Loucy (cell line): Measurements from ENCODE around the gene CDH4.

ENCODE experiments used
- H2AFZ ChIP-seq: fragments of 200-600 bp; sonication (generic); 2 replicates; pipeline ENCODE4 v1.6.0; 2016; ENCODE audit warnings: antibody characterized with exemption, mild to moderate bottlenecking, low read length, moderate library complexity
- H3F3A ChIP-seq: fragments of 200-600 bp; 2 replicates; pipeline ENCODE4 v1.6.0; 2016; ENCODE audit warnings: antibody characterized with exemption, low read depth, mild to moderate bottlenecking
- H3K27me3 ChIP-seq: fragments of 200-600 bp; sonication (generic); 2 replicates; pipeline ENCODE4 v1.6.1; 2014; ENCODE audit warnings: low read length, mild to moderate bottlenecking; ENCODE audit not compliant: insufficient read depth, poor library complexity, severe bottlenecking
- H3K36me3 ChIP-seq: fragments of 200-600 bp; sonication (generic); 2 replicates; pipeline ENCODE4 v1.6.1; 2016; ENCODE audit warnings: low read length; ENCODE audit not compliant: insufficient read depth
- H3K4me1 ChIP-seq: fragments of 200-600 bp; sonication (generic); 2 replicates; pipeline ENCODE4 v1.5.1; 2014; ENCODE audit warnings: low read length, mild to moderate bottlenecking; ENCODE audit not compliant: insufficient read depth, poor library complexity, severe bottlenecking
- H3K4me2 ChIP-seq: fragments of 200-600 bp; sonication (generic); 2 replicates; pipeline ENCODE4 v1.6.0; 2014; ENCODE audit warnings: antibody characterized with exemption, low read length, low read depth, mild to moderate bottlenecking; ENCODE audit not compliant: poor library complexity, severe bottlenecking
- H3K4me3 ChIP-seq: fragments of 200-600 bp; sonication (generic); 2 replicates; pipeline ENCODE4 v1.5.1; 2014; ENCODE audit warnings: low read length, mild to moderate bottlenecking, mixed read lengths; ENCODE audit not compliant: poor library complexity, severe bottlenecking
- H3K79me2 ChIP-seq: fragments of 200-600 bp; sonication (generic); 2 replicates; pipeline ENCODE4 v1.6.1; 2014; ENCODE audit warnings: low read length; ENCODE audit not compliant: insufficient read depth
- H3K9ac ChIP-seq: fragments of 200-600 bp; sonication (generic); 2 replicates; pipeline ENCODE4 v1.6.0; 2014; ENCODE audit warnings: mild to moderate bottlenecking, low read depth, low read length, moderate library complexity; ENCODE audit not compliant: poor library complexity, severe bottlenecking
- H3K9me2 ChIP-seq: fragments of 200-600 bp; sonication (generic); replicated peaks from 2 replicates; pipeline ENCODE4 v1.6.1; 2016; ENCODE audit warnings: low read depth, low read length, mixed read lengths
- H3K9me3 ChIP-seq: fragments of 200-600 bp; sonication (generic); 2 replicates; pipeline ENCODE4 v1.6.1; 2014; ENCODE audit warnings: mild to moderate bottlenecking, antibody characterized with exemption, low read length, low read depth; ENCODE audit not compliant: insufficient read depth
- H4K20me1 ChIP-seq: fragments of 200-600 bp; sonication (generic); 2 replicates; pipeline ENCODE4 v1.6.0; 2014; ENCODE audit warnings: antibody characterized with exemption, low read length, mild to moderate bottlenecking; ENCODE audit not compliant: insufficient read depth, poor library complexity, severe bottlenecking
- CTCF ChIP-seq: fragments of 200-600 bp; sonication (generic); conservative IDR thresholded peaks from 2 replicates; pipeline ENCODE4 v1.5.1; 2014; ENCODE audit warnings: mild to moderate bottlenecking, antibody characterized with exemption, low read length
- EZH2phosphoT487 ChIP-seq: fragments of 200-600 bp; IDR thresholded peaks from 2 replicates; pipeline ENCODE4 v1.6.1; 2018; ENCODE audit warnings: antibody characterized with exemption, mild to moderate bottlenecking, moderate library complexity, borderline replicate concordance

CDH4 gene

GRCh38 chr20:61918548-61918947, 666.5 kb downstream of the CDH4 start:
- Histone ChIP-seq H3K9ac (no peak overlapping the region), H3K9me2 (no peaks in the 10 kb centered on the region), H2AFZ (no peak overlapping the region), H3K9me3 (no peaks in the 10 kb centered on the region), H3K79me2 (no peaks in the 10 kb centered on the region), H4K20me1 (no peaks in the 10 kb centered on the region), H3K27me3 (no peaks in the 10 kb centered on the region), H3K36me3 (peaks cover 9% of the 10 kb centered on the region; the same call in 1 of the 2 replicates), H3F3A (no peaks in the 10 kb centered on the region), H3K4me1 (peaks cover 6% of the 10 kb centered on the region), H3K4me2 (no peak overlapping the region), H3K4me3 (no peak overlapping the region)
- TF ChIP-seq CTCF (peak; percentile 45; the same call in 1 of the 2 replicates), EZH2phosphoT487 (no peak)

GRCh38 chr20:61919239-61919638, 667.2 kb downstream of the CDH4 start:
- Histone ChIP-seq H3K9me3 (no peaks in the 10 kb centered on the region), H4K20me1 (no peaks in the 10 kb centered on the region), H3F3A (no peaks in the 10 kb centered on the region), H3K4me1 (no peaks in the 10 kb centered on the region), H3K9ac (no peak overlapping the region), H3K27me3 (no peaks in the 10 kb centered on the region), H3K9me2 (no peaks in the 10 kb centered on the region), H3K4me3 (no peak overlapping the region), H3K79me2 (no peaks in the 10 kb centered on the region), H2AFZ (no peak overlapping the region), H3K4me2 (no peak overlapping the region), H3K36me3 (peaks cover 11% of the 10 kb centered on the region; the same call in 1 of the 2 replicates)
- TF ChIP-seq EZH2phosphoT487, result no peak
- no peak for TF ChIP-seq CTCF

- H3K9me3 ChIP-seq, result no peaks in the 10 kb centered on the region
These were observed 667.8 kb downstream of the CDH4 start for GRCh38 chr20:61919675-61920365.

More at GRCh38 chr20:61919675-61920365, 667.8 kb downstream of the CDH4 start:
- no peak overlapping the region for H2AFZ ChIP-seq
- H3K4me3 ChIP-seq, result no peak overlapping the region
- H3K4me2 ChIP-seq, result no peak overlapping the region
- H4K20me1 ChIP-seq, result no peaks in the 10 kb centered on the region
- H3K27me3 ChIP-seq, result no peaks in the 10 kb centered on the region
- H3K9ac ChIP-seq, result no peak overlapping the region
- peaks cover 15% of the 10 kb centered on the region; the same call in 1 of the 2 replicates for H3K36me3 ChIP-seq
- H3K4me1 ChIP-seq, result no peaks in the 10 kb centered on the region
- H3K79me2 ChIP-seq, result no peaks in the 10 kb centered on the region
- no peak for TF ChIP-seq CTCF
- TF ChIP-seq EZH2phosphoT487, result no peak
- H3F3A ChIP-seq, result no peaks in the 10 kb centered on the region
- H3K9me2 ChIP-seq, result no peaks in the 10 kb centered on the region
